ENCODE measurements around the gene GALNT1. TPM values are rescaled to one million over a fixed set of nuclear protein-coding genes. Genes with fewer than 3 reads are reported as not detected.

Gene GALNT1
- polyA plus RNA-seq, 3 donors, result 13.1 to 29.0 (median 23.7) TPM

GRCh38 chr18:35642802-35643201 is 61.3 kb downstream of the GALNT1 start:
- 93 to 95% (median 94%) methylated on average over 4 of the region's 4 CpGs for WGBS, 3 donors
- H3K27ac ChIP-seq (ENCODE audit: low read depth, low read length), result no peak overlapping the region

GRCh38 chr18:35646449-35646848 is 64.9 kb downstream of the GALNT1 start:
- no peak overlapping the region for H3K27ac ChIP-seq (ENCODE audit: low read depth, low read length)

GRCh38 chr18:35653392-35654135 is 72.0 kb downstream of the GALNT1 start:
- WGBS, 3 donors, result 55 to 86% (median 67%) methylated on average over 4 of the region's 4 CpGs
- H3K27ac ChIP-seq (ENCODE audit: low read depth, low read length), result no peak overlapping the region

- 89 to 94% (median 92%) methylated on average over 4 of the region's 4 CpGs for WGBS, 3 donors
Observed at GRCh38 chr18:35658112-35658511, 76.6 kb downstream of the GALNT1 start.

GRCh38 chr18:35661483-35662146 is 80.1 kb downstream of the GALNT1 start:
- no peak overlapping the region for H3K27ac ChIP-seq (ENCODE audit: low read depth, low read length)
- 52 to 61% (median 59%) methylated on average over 5 of the region's 5 CpGs for WGBS, 3 donors

More at GRCh38 chr18:35658112-35658511, 76.6 kb downstream of the GALNT1 start:
- H3K27ac ChIP-seq (ENCODE audit: low read depth, low read length), result no peak overlapping the region

GRCh38 chr18:35662293-35663062 is 80.9 kb downstream of the GALNT1 start:
- H3K27ac ChIP-seq (ENCODE audit: low read depth, low read length), result no peak overlapping the region
- WGBS, 3 donors, result 69 to 73% (median 71%) methylated on average over 3 of the region's 3 CpGs

- H3K27ac ChIP-seq (ENCODE audit: low read depth, low read length), result no peak overlapping the region
- 57 to 71% (median 61%) methylated on average over 1 of the region's 1 CpG for WGBS, 3 donors
Observed at GRCh38 chr18:35671966-35672603, 90.5 kb downstream of the GALNT1 start.

GRCh38 chr18:35672897-35673296 is 91.4 kb downstream of the GALNT1 start:
- 95 to 97% (median 95%) methylated on average over 1 of the region's 1 CpG for WGBS, 3 donors
- H3K27ac ChIP-seq (ENCODE audit: low read depth, low read length), result no peak overlapping the region

GRCh38 chr18:35673682-35674081 is 92.1 kb downstream of the GALNT1 start:
- 93 to 99% (median 97%) methylated on average over 1 of the region's 1 CpG for WGBS, 3 donors
- no peak overlapping the region for H3K27ac ChIP-seq (ENCODE audit: low read depth, low read length)

GRCh38 chr18:35680139-35680551 is 98.6 kb downstream of the GALNT1 start:
- H3K27ac ChIP-seq (ENCODE audit: low read depth, low read length), result no peak overlapping the region

- 94 to 97% (median 95%) methylated on average over 1 of the region's 1 CpG for WGBS, 3 donors
- no peak overlapping the region for H3K27ac ChIP-seq (ENCODE audit: low read depth, low read length)
Observed at GRCh38 chr18:35682281-35682867, 100.8 kb downstream of the GALNT1 start.

GRCh38 chr18:35683021-35683420 is 101.5 kb downstream of the GALNT1 start:
- WGBS, 3 donors, result 91 to 95% (median 94%) methylated on average over 1 of the region's 1 CpG
- H3K27ac ChIP-seq (ENCODE audit: low read depth, low read length), result no peak overlapping the region

GRCh38 chr18:35688757-35689156 is 107.2 kb downstream of the GALNT1 start:
- whole genome bisulfite sequencing, 3 donors, result 92 to 100% (median 95%) methylated on average over 1 of the region's 1 CpG
- H3K27ac ChIP-seq (ENCODE audit: low read depth, low read length), result no peak overlapping the region

GRCh38 chr18:35689728-35690127 is 108.2 kb downstream of the GALNT1 start:
- WGBS, 3 donors, result 87 to 97% (median 97%) methylated on average over 5 of the region's 5 CpGs
- no peak overlapping the region for H3K27ac ChIP-seq (ENCODE audit: low read depth, low read length)

GRCh38 chr18:35691625-35692024 is 110.1 kb downstream of the GALNT1 start:
- 86 to 95% (median 94%) methylated on average over 4 of the region's 4 CpGs for WGBS, 3 donors
- no peak overlapping the region for H3K27ac ChIP-seq (ENCODE audit: low read depth, low read length)

GRCh38 chr18:35692866-35693265 is 111.3 kb downstream of the GALNT1 start:
- H3K27ac ChIP-seq (ENCODE audit: low read depth, low read length), result no peak overlapping the region
- WGBS, 3 donors, result 90 to 96% (median 92%) methylated on average over 3 of the region's 3 CpGs

- WGBS, 3 donors, result 72 to 91% (median 75%) methylated on average over 4 of the region's 4 CpGs
- H3K27ac ChIP-seq (ENCODE audit: low read depth, low read length), result no peak overlapping the region
Observed at GRCh38 chr18:35693829-35694228, 112.3 kb downstream of the GALNT1 start.

- WGBS, 3 donors, result 95 to 96% (median 96%) methylated on average over 2 of the region's 2 CpGs
- H3K27ac ChIP-seq (ENCODE audit: low read depth, low read length), result no peak overlapping the region
Observed at GRCh38 chr18:35694808-35695207, 113.3 kb downstream of the GALNT1 start.

All from adipose tissue (tissue), 3 donors.